Smooth muscle cell (in vitro differentiated cells): ENCODE measurements around the gene GSC. TPM values are rescaled to one million over a fixed set of nuclear protein-coding genes. Genes with fewer than 3 reads are reported as not detected.

Source experiments
- DNase-seq: peaks from one replicate; lab custom pipeline; 2025; ENCODE audit not compliant: unreplicated experiment; lab: John Stamatoyannopoulos, UW
- H2AFZ ChIP-seq: fragments of 200-600 bp; sonication (generic); 2 replicates; pipeline ENCODE4 v1.6.0; 2016; ENCODE audit warnings: antibody characterized with exemption, low read depth, mild to moderate bottlenecking
- H3F3A ChIP-seq: fragments of 200-600 bp; sonication (generic); 2 replicates; pipeline ENCODE4 v1.6.0; 2017; ENCODE audit warnings: antibody characterized with exemption, low read depth
- H3K27ac ChIP-seq: fragments of 200-600 bp; sonication (generic); 2 replicates; pipeline ENCODE4 v1.5.1; 2016; ENCODE audit warnings: low read depth, mild to moderate bottlenecking
- H3K27me3 ChIP-seq: fragments of 200-600 bp; sonication (generic); 2 replicates; pipeline ENCODE4 v1.6.1; 2016; ENCODE audit warnings: low read depth, mild to moderate bottlenecking
- H3K36me3 ChIP-seq: fragments of 200-600 bp; sonication (generic); 2 replicates; pipeline ENCODE4 v1.5.1; 2016; ENCODE audit warnings: low read depth
- H3K4me1 ChIP-seq: fragments of 200-600 bp; sonication (generic); 2 replicates; pipeline ENCODE4 v1.5.1; 2016; ENCODE audit warnings: low read depth
- H3K4me2 ChIP-seq: fragments of 200-600 bp; sonication (generic); 2 replicates; pipeline ENCODE4 v1.6.0; 2016; ENCODE audit warnings: mild to moderate bottlenecking
- H3K4me3 ChIP-seq: fragments of 200-600 bp; sonication (generic); 2 replicates; pipeline ENCODE4 v1.5.1; 2016; ENCODE audit warnings: mild to moderate bottlenecking
- H3K79me2 ChIP-seq: fragments of 200-600 bp; sonication (generic); 2 replicates; pipeline ENCODE4 v1.6.0; 2016; ENCODE audit warnings: low read depth, mild to moderate bottlenecking
- H3K9ac ChIP-seq: fragments of 200-600 bp; sonication (generic); 2 replicates; pipeline ENCODE4 v1.6.0; 2016; ENCODE audit warnings: low read depth
- H3K9me3 ChIP-seq: fragments of 200-600 bp; sonication (generic); replicated peaks from 2 replicates; pipeline ENCODE4 v1.5.1; 2016; ENCODE audit warnings: low read depth
- H4K20me1 ChIP-seq: fragments of 200-600 bp; sonication (generic); 2 replicates; pipeline ENCODE4 v1.6.0; 2016; ENCODE audit warnings: low read depth
- WGBS: methylation state at CpG from one replicate; pipeline ENCODE4 v1.1.7; 2016; ENCODE audit warnings: low lambda C conversion rate; 5-methylcytosine and 5-hydroxymethylcytosine counted together
- polyA plus RNA-seq: library from polyadenylated mRNA; unstranded; fragments of >200 nt; fragmentation: Nextera tagmentation; extraction: Ambion mirVana; gene quantifications from 2 replicates; pipeline ENCODE4 v1.2.1, GENCODE V29; 2016
- total RNA-seq: library from RNA; depleted of rRNA; stranded (reverse); fragments of >200 nt; gene quantifications from 2 replicates; pipeline ENCODE4 v1.2.3, GENCODE V29; 2014
- TF ChIP-seq, protein P1 (sequence below): fragments of 200-600 bp; sonication (generic); IDR thresholded peaks from 2 replicates; pipeline ENCODE4 v1.5.1; 2017; ENCODE audit warnings: borderline replicate concordance, mild to moderate bottlenecking, antibody characterized with exemption; ENCODE audit not compliant: insufficient read depth, poor library complexity, severe bottlenecking

Gene GSC
- total and polyA plus RNA-seq, 2 experiments from 2014 or later: not detected

DNA sequence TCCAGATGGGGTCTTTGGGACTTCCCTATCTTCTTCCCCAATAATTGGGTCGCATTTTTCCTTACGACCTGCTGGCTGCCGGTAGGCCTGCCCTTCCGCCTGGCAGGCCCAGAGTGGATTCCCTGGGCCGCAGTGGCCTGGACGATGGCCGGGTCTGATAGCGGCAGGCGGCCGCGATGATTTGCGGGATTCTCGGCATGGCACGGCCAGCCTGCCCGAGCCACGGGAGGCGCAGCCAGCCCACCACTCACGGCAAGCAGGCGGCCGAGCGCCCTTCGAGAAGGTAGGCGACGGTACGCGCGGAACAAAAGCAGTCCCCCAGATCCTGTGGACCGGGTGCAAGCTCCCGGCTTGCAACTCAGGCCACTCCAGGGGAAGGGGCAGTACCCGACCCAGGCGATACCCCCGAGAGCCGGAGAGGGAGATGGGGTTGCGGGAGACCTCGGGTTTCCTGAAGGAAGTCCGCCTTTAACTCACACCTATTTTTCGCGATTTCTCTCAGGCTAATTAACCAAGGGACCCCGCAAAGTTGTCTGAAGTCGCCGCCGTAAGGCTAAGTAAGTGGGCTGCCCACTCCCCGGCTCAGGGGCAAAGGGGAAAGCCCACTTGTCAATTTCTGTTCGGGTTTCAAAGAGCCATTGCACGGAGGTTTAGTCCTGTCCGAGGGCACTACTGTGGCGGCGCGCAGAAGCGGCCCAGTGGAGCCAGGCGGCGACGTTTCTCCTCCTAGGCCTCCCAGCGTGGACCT, 1.4 kb upstream of the GSC start:
- Histone ChIP-seq H3K4me1 (peaks cover 73% of the 10 kb centered on the region), H3K9me3 (no peaks in the 10 kb centered on the region), H2AFZ (no peak overlapping the region), H3K4me3 (no peak overlapping the region), H3K36me3 (no peaks in the 10 kb centered on the region), H3K27ac (no peak overlapping the region), H3F3A (no peaks in the 10 kb centered on the region), H3K79me2 (no peaks in the 10 kb centered on the region), H3K27me3 (peaks cover 100% of the 10 kb centered on the region), H3K9ac (no peak overlapping the region), H4K20me1 (no peaks in the 10 kb centered on the region), H3K4me2 (no peak overlapping the region)
- WGBS: 5% methylated on average over 54 of the region's 54 CpGs
- no peak for DNase-seq
- TF ChIP-seq, protein P1, sequence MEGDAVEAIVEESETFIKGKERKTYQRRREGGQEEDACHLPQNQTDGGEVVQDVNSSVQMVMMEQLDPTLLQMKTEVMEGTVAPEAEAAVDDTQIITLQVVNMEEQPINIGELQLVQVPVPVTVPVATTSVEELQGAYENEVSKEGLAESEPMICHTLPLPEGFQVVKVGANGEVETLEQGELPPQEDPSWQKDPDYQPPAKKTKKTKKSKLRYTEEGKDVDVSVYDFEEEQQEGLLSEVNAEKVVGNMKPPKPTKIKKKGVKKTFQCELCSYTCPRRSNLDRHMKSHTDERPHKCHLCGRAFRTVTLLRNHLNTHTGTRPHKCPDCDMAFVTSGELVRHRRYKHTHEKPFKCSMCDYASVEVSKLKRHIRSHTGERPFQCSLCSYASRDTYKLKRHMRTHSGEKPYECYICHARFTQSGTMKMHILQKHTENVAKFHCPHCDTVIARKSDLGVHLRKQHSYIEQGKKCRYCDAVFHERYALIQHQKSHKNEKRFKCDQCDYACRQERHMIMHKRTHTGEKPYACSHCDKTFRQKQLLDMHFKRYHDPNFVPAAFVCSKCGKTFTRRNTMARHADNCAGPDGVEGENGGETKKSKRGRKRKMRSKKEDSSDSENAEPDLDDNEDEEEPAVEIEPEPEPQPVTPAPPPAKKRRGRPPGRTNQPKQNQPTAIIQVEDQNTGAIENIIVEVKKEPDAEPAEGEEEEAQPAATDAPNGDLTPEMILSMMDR: no peak

DNA sequence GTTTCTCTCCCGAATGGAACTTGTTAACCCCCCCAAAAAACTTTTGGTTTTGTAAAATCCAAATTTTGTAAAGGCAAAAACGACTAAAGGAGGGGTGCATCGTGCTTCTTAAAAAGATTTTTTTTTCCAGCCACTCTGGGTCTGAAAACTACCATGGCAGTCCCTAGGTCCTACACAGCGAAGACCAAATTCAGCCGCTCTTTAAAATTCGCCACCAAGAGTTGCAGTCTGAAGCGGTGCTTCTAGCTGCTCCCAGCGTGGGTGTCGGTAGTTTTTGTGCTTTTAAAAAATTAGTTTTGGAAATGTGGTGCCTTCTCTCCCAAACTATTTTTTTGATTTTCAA, 873 bp upstream of the GSC start:
- TF ChIP-seq, protein P1: no peak
- H3K9me3 ChIP-seq: no peaks in the 10 kb centered on the region
- H3K79me2 ChIP-seq: no peaks in the 10 kb centered on the region
- WGBS: 8% methylated on average over 9 of the region's 9 CpGs
- no peak overlapping the region for H3K27ac ChIP-seq
- H2AFZ ChIP-seq: no peak overlapping the region
- H3K4me3 ChIP-seq: no peak overlapping the region
- no peak overlapping the region for H3K9ac ChIP-seq
- no peaks in the 10 kb centered on the region for H3F3A ChIP-seq
- peaks cover 100% of the 10 kb centered on the region for H3K27me3 ChIP-seq
- no peaks in the 10 kb centered on the region for H3K36me3 ChIP-seq
- no peak for DNase-seq
- peak overlapping the region; percentile 91 for H3K4me2 ChIP-seq
- H4K20me1 ChIP-seq: no peaks in the 10 kb centered on the region
- H3K4me1 ChIP-seq: peaks cover 70% of the 10 kb centered on the region

DNA sequence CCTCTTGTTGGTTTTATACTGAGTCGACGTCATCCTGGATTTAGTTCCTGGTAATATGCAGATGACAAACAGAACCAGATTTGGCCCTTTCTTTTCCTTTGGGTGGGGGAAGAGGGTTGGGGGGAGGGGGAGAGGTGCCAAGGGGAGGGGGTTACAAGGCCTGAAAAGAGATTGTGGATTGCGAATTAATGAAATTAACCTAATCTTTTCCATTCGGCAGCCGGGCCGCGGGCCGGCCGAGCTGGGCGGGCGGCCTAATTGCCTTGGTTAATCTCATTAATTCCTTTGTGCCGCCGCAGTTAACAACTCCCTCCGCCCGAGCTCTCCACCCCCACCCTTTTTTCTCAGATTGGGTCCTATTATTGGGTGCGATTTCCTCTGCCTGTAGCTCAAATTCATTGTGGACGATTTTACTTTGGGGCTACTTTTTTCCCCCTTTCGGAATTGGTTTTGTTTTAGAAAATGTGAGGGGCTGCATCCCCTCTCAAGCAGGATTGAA, 387 bp upstream of the GSC start:
- Histone ChIP-seq H3K36me3 (no peaks in the 10 kb centered on the region), H3F3A (no peaks in the 10 kb centered on the region), H2AFZ (peak overlapping the region; percentile 62), H3K4me2 (peak overlapping the region; percentile 91), H3K27me3 (peaks cover 100% of the 10 kb centered on the region), H3K27ac (no peak overlapping the region), H4K20me1 (no peaks in the 10 kb centered on the region), H3K79me2 (no peaks in the 10 kb centered on the region), H3K9me3 (no peaks in the 10 kb centered on the region), H3K4me3 (peak overlapping the region; percentile 55), H3K9ac (no peak overlapping the region), H3K4me1 (peaks cover 65% of the 10 kb centered on the region)
- TF ChIP-seq, protein P1: no peak
- DNase-seq: no peak
- under 1% methylated on average over 18 of the region's 18 CpGs for WGBS
